ENCODE results near the gene IRX3. TPM values are rescaled to one million over a fixed set of nuclear protein-coding genes. Genes with fewer than 3 reads are reported as not detected.

The IRX3 gene
- total RNA-seq, 1 donor from 2014 or later, result 3.2 TPM

DNA sequence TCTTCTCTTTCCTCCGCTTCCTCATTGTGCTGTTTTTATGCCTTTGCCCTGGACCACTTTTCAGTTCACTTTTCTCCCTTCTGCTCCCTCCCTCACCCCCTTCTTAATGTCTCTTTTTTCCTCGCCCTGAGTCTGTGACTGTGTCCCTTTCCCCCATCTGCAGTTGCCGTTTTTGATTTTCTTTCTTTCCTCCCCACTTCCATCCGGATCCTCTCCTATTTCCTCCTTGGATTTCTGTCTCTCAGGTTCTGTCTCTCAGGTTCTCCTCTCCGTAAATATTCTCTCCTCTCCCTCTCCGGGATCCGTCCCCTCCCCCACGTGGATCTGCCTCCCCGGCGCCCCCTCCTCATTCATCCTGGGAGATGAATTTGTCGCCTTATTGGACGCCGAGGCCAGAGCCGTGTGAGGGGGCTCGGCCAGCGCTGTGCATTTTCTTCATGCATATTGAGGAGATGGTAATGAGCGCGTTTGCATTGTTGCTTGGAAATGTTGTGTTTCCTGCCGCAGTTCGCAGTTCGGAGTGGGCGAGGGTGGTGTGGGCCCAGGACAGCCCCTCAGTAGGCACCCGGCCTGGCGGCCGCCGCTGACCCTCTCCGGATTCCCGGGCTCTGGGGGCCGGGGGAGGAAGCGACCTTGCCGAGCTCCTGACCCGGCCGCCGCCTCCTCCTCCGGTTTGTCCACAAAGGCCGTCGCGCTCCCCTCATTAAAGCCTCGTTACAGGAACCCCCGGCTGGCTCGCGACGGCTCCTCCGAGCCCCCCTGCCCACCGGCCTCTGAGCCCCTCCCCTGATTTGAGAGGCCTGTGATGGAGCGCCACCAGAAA lies 4.5 kb upstream of the IRX3 start:
- Histone ChIP-seq H3K27me3 (ENCODE audit: control insufficient read depth, insufficient read depth, low read length) (peaks cover 52% of the 10 kb centered on the region), H3K36me3 (ENCODE audit: control insufficient read depth, insufficient read depth, low read length) (no peaks in the 10 kb centered on the region), H3K4me3 (ENCODE audit: low read depth, low read length) (no peak overlapping the region)
- TF ChIP-seq, protein P1, sequence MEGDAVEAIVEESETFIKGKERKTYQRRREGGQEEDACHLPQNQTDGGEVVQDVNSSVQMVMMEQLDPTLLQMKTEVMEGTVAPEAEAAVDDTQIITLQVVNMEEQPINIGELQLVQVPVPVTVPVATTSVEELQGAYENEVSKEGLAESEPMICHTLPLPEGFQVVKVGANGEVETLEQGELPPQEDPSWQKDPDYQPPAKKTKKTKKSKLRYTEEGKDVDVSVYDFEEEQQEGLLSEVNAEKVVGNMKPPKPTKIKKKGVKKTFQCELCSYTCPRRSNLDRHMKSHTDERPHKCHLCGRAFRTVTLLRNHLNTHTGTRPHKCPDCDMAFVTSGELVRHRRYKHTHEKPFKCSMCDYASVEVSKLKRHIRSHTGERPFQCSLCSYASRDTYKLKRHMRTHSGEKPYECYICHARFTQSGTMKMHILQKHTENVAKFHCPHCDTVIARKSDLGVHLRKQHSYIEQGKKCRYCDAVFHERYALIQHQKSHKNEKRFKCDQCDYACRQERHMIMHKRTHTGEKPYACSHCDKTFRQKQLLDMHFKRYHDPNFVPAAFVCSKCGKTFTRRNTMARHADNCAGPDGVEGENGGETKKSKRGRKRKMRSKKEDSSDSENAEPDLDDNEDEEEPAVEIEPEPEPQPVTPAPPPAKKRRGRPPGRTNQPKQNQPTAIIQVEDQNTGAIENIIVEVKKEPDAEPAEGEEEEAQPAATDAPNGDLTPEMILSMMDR (IDR thresholded peaks at IDR 0.05; ENCODE audit: insufficient read depth, low read length, poor library complexity, severe bottlenecking), result no peak
- no peak for DNase-seq (ENCODE audit: low read depth)

DNA sequence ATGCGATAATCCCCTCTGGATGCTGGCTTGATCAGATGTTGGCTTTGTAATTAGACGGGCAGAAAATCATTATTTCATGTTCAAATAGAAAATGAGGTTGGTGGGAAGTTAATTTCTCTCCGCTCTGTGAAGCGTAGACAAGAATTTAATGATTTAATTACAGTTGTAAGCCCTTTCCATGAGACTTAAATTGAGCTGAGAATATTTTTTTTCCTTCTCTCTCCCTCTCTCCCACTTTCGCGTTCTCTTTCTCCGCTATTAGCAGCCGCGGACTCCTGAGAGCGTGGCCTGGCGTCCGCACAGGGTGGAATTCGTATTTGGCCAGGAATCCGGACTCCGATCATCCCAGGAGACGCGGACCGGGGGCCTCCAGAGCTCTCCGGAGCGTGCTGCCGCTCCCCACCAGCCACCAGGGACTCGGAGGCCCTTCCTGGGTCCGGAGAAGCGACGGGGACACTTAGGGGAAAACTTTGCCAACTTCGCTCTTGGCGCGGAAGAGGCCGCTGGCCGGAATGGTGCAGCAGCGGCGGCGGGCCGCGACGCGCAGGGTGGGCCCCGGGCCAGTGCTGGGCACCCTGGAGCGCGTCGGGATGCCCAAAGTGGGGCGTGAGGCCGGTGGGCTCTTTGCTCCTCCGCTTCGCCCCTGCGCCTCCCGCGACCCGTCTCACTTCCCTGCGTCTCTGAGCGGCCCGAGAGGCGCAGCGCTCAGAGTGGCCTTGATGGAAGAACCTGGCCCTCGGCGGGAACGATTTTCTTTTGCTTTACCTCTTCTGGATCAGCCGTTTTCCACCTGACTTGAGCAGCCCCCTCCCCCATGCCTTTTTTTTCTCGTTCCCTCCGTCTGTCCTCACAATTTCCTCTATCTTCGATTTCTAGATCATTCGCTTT lies 3.6 kb upstream of the IRX3 start:
- Histone ChIP-seq H3K27me3 (ENCODE audit: control insufficient read depth, insufficient read depth, low read length) (peaks cover 57% of the 10 kb centered on the region), H3K36me3 (ENCODE audit: control insufficient read depth, insufficient read depth, low read length) (no peaks in the 10 kb centered on the region), H3K4me3 (ENCODE audit: low read depth, low read length) (peak overlapping the region; percentile 20)
- DNase-seq (ENCODE audit: low read depth), result no peak
- TF ChIP-seq, protein P1 (IDR thresholded peaks at IDR 0.05; ENCODE audit: insufficient read depth, low read length, poor library complexity, severe bottlenecking), result no peak

GRCh38 chr16:54289242-54289944 lies 2.8 kb upstream of the IRX3 start:
- TF ChIP-seq, protein P1 (IDR thresholded peaks at IDR 0.05; ENCODE audit: insufficient read depth, low read length, poor library complexity, severe bottlenecking), result no peak
- no peak for DNase-seq (ENCODE audit: low read depth)
- Histone ChIP-seq H3K36me3 (ENCODE audit: control insufficient read depth, insufficient read depth, low read length) (no peaks in the 10 kb centered on the region), H3K27me3 (ENCODE audit: control insufficient read depth, insufficient read depth, low read length) (peaks cover 62% of the 10 kb centered on the region), H3K4me3 (ENCODE audit: low read depth, low read length) (no peak overlapping the region)

- DNase-seq (ENCODE audit: low read depth), result no peak
- no peaks in the 10 kb centered on the region for H3K36me3 ChIP-seq (ENCODE audit: control insufficient read depth, insufficient read depth, low read length)
- H3K27me3 ChIP-seq (ENCODE audit: control insufficient read depth, insufficient read depth, low read length), result peaks cover 67% of the 10 kb centered on the region
- TF ChIP-seq, protein P1 (IDR thresholded peaks at IDR 0.05; ENCODE audit: insufficient read depth, low read length, poor library complexity, severe bottlenecking), result no peak
- no peak overlapping the region for H3K4me3 ChIP-seq (ENCODE audit: low read depth, low read length)
Measured at GRCh38 chr16:54288835-54289241, 2.3 kb upstream of the IRX3 start.

- no peaks in the 10 kb centered on the region for H3K36me3 ChIP-seq (ENCODE audit: control insufficient read depth, insufficient read depth, low read length)
- H3K27me3 ChIP-seq (ENCODE audit: control insufficient read depth, insufficient read depth, low read length), result peaks cover 69% of the 10 kb centered on the region
- DNase-seq (ENCODE audit: low read depth), result no peak
- TF ChIP-seq, protein P1 (IDR thresholded peaks at IDR 0.05; ENCODE audit: insufficient read depth, low read length, poor library complexity, severe bottlenecking), result no peak
- no peak overlapping the region for H3K4me3 ChIP-seq (ENCODE audit: low read depth, low read length)
Measured at GRCh38 chr16:54288030-54288834, 1.6 kb upstream of the IRX3 start.

Measured in kidney epithelial cell (primary cell).